ENCODE measurements around the gene ZSWIM4. TPM values are rescaled to one million over a fixed set of nuclear protein-coding genes. Genes with fewer than 3 reads are reported as not detected.

ZSWIM4 gene
- total RNA-seq, 2 donors from 2014 or later, result 3.4 to 12.5 TPM

DNA sequence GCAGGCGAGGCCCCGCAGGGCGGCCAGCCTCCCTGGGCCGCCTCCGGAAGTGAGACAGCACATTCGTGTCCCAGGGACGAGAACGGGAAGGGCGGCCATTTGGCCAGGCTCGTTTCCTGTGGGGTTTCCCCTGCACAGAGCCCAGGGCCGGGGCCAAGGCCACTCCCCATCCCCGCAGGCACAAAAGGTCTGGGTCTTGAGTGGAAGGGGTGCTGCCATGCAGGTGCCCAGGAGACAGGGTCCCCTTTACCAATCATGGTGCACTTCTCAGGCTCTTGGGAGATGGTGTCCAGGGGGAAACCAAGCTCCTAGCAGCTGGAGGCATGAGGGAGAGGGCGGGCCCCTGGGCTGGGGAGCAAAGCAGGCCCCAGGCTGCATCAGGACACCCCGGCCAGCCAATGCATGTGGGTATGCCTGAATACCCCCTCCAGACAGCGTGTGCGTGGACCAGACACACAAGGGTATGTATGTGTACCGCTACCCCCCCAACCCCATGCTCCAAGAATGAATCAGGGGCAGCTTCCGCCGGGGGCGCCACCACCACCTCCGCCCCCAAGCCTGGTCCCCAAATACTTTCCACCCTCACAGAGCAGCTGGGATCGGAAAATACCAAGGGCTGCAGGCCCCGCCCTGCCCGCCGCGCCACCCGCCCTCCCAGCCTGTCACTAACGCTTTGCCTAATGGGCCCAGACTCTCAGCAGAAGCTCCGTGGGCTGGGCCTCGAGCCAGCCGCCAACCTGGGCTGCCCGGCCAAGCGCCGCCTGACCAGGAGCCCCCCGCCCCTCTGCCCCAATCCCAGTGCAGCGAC is 44.1 kb downstream of the ZSWIM4 start:
- Histone ChIP-seq H3K36me3 (replicated peaks in 1 of 2; ENCODE audit: insufficient read depth in 1 of 2, low read depth in 2 of 2) (peaks cover 0 to 4% of the 10 kb centered on the region in 2 donors), H3K4me1 (peaks cover 65% of the 10 kb centered on the region), H3K27ac (peak overlapping the region; percentile 83 to 96 (median 92)), H3K9me3 (no peaks in the 10 kb centered on the region), H3K27me3 (no peaks in the 10 kb centered on the region), H3K4me3 (no peak overlapping the region)
- 26 to 29% methylated on average over 28 to 36 of the region's 36 CpGs for WGBS, 2 donors
- intact Hi-C loops (cut with DNase I), result no loop called here
- peak in 2 of 3 donors; percentile 59 to 64 for TF ChIP-seq POLR2A (IDR thresholded peaks at IDR 0.05)
- TF ChIP-seq, protein P1, sequence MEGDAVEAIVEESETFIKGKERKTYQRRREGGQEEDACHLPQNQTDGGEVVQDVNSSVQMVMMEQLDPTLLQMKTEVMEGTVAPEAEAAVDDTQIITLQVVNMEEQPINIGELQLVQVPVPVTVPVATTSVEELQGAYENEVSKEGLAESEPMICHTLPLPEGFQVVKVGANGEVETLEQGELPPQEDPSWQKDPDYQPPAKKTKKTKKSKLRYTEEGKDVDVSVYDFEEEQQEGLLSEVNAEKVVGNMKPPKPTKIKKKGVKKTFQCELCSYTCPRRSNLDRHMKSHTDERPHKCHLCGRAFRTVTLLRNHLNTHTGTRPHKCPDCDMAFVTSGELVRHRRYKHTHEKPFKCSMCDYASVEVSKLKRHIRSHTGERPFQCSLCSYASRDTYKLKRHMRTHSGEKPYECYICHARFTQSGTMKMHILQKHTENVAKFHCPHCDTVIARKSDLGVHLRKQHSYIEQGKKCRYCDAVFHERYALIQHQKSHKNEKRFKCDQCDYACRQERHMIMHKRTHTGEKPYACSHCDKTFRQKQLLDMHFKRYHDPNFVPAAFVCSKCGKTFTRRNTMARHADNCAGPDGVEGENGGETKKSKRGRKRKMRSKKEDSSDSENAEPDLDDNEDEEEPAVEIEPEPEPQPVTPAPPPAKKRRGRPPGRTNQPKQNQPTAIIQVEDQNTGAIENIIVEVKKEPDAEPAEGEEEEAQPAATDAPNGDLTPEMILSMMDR (IDR thresholded peaks at IDR 0.05), result peak in 1 of 7 experiments; percentile 7
- peak; percentile 62 to 81 (median 76) for DNase-seq
- ATAC-seq, result peak; percentile 40

DNA sequence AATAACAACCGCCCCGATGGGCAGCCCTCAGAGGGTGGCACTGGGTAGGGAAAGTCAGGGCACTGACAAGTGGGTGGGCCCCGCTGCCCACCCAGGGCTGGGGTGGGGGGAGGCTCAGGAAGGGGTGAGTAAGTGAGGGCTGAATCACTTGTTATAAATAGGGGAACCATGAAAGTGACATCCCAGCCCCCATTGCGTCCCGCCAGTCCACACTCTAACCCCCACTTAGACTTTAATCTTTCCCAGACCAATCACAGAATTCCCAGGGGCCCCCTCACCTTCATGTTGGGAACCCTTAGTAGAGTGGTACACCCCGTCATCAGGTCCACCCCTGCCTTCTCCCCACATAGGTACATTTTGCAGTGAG is 44.7 kb downstream of the ZSWIM4 start:
- Histone ChIP-seq H3K4me1 (peaks cover 61% of the 10 kb centered on the region), H3K4me3 (no peak overlapping the region), H3K27ac (peak overlapping the region; percentile 83 to 96 (median 92)), H3K27me3 (no peaks in the 10 kb centered on the region), H3K36me3 (replicated peaks in 1 of 2; ENCODE audit: insufficient read depth in 1 of 2, low read depth in 2 of 2) (peaks cover 0 to 4% of the 10 kb centered on the region in 2 donors), H3K9me3 (no peaks in the 10 kb centered on the region)
- TF ChIP-seq, protein P1 (IDR thresholded peaks at IDR 0.05), result no peak
- no peak for TF ChIP-seq POLR2A (IDR thresholded peaks at IDR 0.05)
- ATAC-seq (no peak), DNase-seq (no peak)
- intact Hi-C loops (cut with DNase I), result no loop called here
- 44 to 46% methylated on average over 5 to 6 of the region's 6 CpGs for WGBS, 2 donors

DNA sequence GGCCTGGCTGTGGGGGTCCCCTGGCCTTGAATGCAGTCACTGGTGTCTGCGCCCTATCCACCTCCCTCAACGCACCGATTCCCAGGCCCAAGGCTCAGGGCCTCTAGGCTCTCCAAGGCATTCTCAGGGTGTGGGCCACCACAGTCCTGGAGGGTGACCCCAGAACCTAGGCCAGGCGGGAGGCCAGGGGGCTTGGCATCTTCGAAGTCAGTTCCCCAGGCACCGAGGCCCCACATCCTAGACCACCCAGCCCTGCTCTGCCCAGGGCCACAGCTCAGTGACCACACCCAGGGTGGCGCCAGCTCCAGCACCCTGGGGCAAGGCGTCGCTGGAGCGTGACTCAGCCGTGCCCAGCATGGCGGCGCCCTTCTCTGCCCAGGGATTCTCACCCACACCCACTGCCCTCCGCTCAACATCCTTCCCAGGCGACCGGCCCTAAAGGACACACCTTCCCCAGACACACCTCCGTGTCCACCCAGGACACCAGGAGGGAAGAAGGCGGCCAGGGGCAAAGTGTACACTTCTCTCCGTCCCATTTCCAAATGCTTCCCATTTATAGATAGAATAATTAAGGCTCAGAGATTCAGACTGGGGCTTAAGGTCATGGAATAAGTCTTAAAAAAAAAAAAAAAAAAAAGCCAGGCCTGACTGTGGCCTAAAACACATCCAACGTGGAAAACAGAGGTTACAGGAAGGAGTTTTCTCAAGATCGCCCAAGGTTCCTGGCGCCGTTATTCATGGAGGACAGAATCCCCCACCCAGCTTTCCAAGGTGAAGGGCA is 45.3 kb downstream of the ZSWIM4 start:
- WGBS, 2 donors, result 58 to 67% methylated on average over 10 to 23 of the region's 23 CpGs
- H3K27me3 ChIP-seq, result no peaks in the 10 kb centered on the region
- peaks cover 0 to 4% of the 10 kb centered on the region in 2 donors for H3K36me3 ChIP-seq (replicated peaks in 1 of 2; ENCODE audit: insufficient read depth in 1 of 2, low read depth in 2 of 2)
- TF ChIP-seq, protein P1 (IDR thresholded peaks at IDR 0.05), result no peak
- TF ChIP-seq POLR2A (IDR thresholded peaks at IDR 0.05), result no peak
- H3K4me3 ChIP-seq, result no peak overlapping the region
- no peaks in the 10 kb centered on the region for H3K9me3 ChIP-seq
- ATAC-seq (no peak), DNase-seq (peak in 2 of 4 donors; percentile 21 to 40)
- H3K27ac ChIP-seq, result peak overlapping the region; percentile 90 to 96 (median 94)
- intact Hi-C loops (cut with DNase I), result no loop called here
- peaks cover 61% of the 10 kb centered on the region for H3K4me1 ChIP-seq

DNA sequence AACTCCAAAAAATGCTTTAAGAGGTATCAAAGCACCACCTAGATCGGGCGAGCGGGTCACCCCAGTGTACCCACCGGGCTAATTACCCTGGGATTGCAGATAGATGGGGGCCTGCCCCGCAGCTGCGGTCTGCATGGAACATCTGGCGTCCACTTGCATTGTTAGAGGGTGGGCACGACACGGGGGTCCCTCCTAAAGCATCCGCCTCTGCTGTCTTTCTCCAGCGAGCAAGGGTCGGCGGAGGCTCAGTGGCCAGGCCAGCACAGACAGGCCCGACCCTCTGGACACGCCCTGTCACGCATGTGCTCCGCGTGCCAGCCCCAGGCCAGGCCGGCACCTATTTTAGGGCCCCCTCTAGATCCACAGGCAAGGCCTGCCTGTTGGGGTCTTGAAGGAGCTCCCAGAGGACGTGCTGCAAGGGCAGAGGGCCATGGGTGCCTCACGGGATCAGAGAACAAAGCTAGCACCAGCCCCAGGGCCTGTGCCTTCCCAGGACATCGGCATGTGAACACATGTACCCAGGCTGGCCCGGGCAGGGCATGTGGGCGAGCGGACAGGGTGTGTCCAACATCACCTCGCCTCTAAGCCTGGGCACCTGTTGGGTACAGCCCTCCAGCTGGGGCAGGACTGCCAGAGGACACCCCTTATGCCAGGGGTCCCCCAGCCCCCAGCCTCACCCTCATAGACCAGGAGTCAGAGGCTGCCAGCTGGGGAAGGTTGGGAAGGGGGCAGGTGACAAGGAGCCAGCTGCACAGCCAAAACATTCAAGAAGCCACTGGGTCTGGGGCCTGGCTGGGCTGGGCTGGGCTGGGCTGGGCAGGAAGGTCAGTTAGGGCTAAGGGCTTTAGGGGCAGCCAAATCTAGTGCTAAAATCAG is 46.1 kb downstream of the ZSWIM4 start:
- 68 to 75% methylated on average over 10 to 26 of the region's 26 CpGs for WGBS, 2 donors
- H3K4me3 ChIP-seq, result peak overlapping the region in 1 of 2 donors; percentile 76
- H3K36me3 ChIP-seq (replicated peaks in 1 of 2; ENCODE audit: insufficient read depth in 1 of 2, low read depth in 2 of 2), result peaks cover 0 to under 1% of the 10 kb centered on the region in 2 donors
- ATAC-seq (no peak), DNase-seq (peak; percentile 48 to 77 (median 54))
- intact Hi-C loops (cut with DNase I), result no loop called here
- peaks cover 62% of the 10 kb centered on the region for H3K4me1 ChIP-seq
- H3K27me3 ChIP-seq, result no peaks in the 10 kb centered on the region
- peak overlapping the region; percentile 90 to 96 (median 94) for H3K27ac ChIP-seq
- peak in 2 of 3 donors; percentile 32 to 56 for TF ChIP-seq POLR2A (IDR thresholded peaks at IDR 0.05)
- TF ChIP-seq, protein P1 (IDR thresholded peaks at IDR 0.05), result no peak
- H3K9me3 ChIP-seq, result no peaks in the 10 kb centered on the region
